Gastrocnemius medialis (tissue), 4 donors: ENCODE data around the gene TSPAN9. TPM values are rescaled to one million over a fixed set of nuclear protein-coding genes. Genes with fewer than 3 reads are reported as not detected.
A peak's percentile ranks its signal among the peaks of the same experiment; 100 is the strongest.

Experiments used
- ATAC-seq, 2 donors: fragments of 150-250 bp; one replicate each; pipeline ENCODE4 v1.9.1; 2016
- DNase-seq, 2 donors: peaks; one replicate each; pipeline ENCODE4 v3.0.0-alpha.2; 2019
- H3K27ac ChIP-seq, 4 donors: fragments of 200-600 bp; sonication (generic); 1 replicate in 1 of 4; 2 replicates in 3 of 4; pipeline ENCODE4 v1.5.1; 2016 to 2018; ENCODE audit warnings: mild to moderate bottlenecking in 2 of 4, moderate library complexity in 1 of 4
- H3K27me3 ChIP-seq, 3 donors: fragments of 200-600 bp; sonication (generic) in 2 of 3; 1 replicate in 1 of 3; 2 replicates in 2 of 3; pipeline versions ENCODE4 v1.5.1 to v1.6.0; 2016 to 2019; ENCODE audit warnings: mild to moderate bottlenecking in 1 of 3, moderate library complexity in 1 of 3
- H3K36me3 ChIP-seq, 2 donors: fragments of 200-600 bp; sonication (generic) in 1 of 2; one replicate each; pipeline ENCODE4 v1.5.1; 2017 to 2018
- H3K4me1 ChIP-seq, 2 donors: fragments of 200-600 bp; sonication (generic) in 1 of 2; one replicate each; pipeline ENCODE4 v1.5.1; 2016 to 2017; ENCODE audit warnings: mild to moderate bottlenecking in 2 of 2
- H3K4me3 ChIP-seq, 4 donors: fragments of 200-600 bp; sonication (generic) in 3 of 4; 1 replicate in 1 of 4; 2 replicates in 3 of 4; pipeline ENCODE4 v1.5.1; 2016 to 2019; ENCODE audit warnings: mild to moderate bottlenecking in 2 of 4
- H3K9me3 ChIP-seq, 3 donors: fragments of 200-600 bp; sonication (generic) in 2 of 3; 1 replicate in 1 of 3; 2 replicates in 2 of 3; pipeline ENCODE4 v1.5.1; 2016 to 2019
- CTCF ChIP-seq, 5 experiments: fragments of 450-650 bp in 3 of 5; fragments of 200-600 bp in 2 of 5; sonication (generic) in 2 of 5; IDR thresholded peaks in 4 of 5; conservative IDR thresholded peaks in 1 of 5; 1 replicate in 4 of 5; 2 replicates in 1 of 5; pipeline ENCODE4 v1.5.1; 2016 to 2019; ENCODE audit warnings: antibody characterized with exemption in 5 of 5, mild to moderate bottlenecking in 3 of 5, moderate library complexity in 3 of 5
- POLR2A ChIP-seq, 2 donors: fragments of 450-650 bp; IDR thresholded peaks; one replicate each; pipeline ENCODE4 v1.6.1; 2017; ENCODE audit warnings: antibody characterized with exemption in 2 of 2, mild to moderate bottlenecking in 2 of 2, moderate library complexity in 2 of 2
- in situ Hi-C, 4 donors: fragments of 200-750 bp; cut with MboI; loops; one replicate each; pipeline versions ENCODE4 v1.15.0 to v1.8.0; 2017; ENCODE audit warnings: low sequenced_read_pairs in 4 of 4
- intact Hi-C: fragments of 100-400 bp; cut with DNase I; formaldehyde crosslinking; loops from one replicate; pipeline ENCODE4 v1.15.1; 2023; ENCODE audit warnings: low total_unique reads
- total RNA-seq, 4 donors: library from RNA; depleted of rRNA; stranded (reverse); fragments of >200 nt; gene quantifications; one replicate each; pipeline versions ENCODE4 v1.1.0 to v1.2.3, GENCODE V29; 2016

Gene TSPAN9
- total RNA-seq, 4 donors from 2014 or later, result 4.7 to 9.4 (median 7.4) TPM

- no peak for ATAC-seq
- no peak overlapping the region for H3K4me3 ChIP-seq
- no peaks in the 10 kb centered on the region for H3K9me3 ChIP-seq
- peaks cover 14% of the 10 kb centered on the region in 2 donors for H3K4me1 ChIP-seq
- DNase-seq, result no peak
- H3K27ac ChIP-seq, result peak overlapping the region in 2 of 4 donors; percentile 64 to 72
- intact Hi-C loops, result loop anchor here (1.0 to 10.0 kb wide), 5 partner anchors 229 to 976 kb away; no protein-coding TSS in a partner anchor
- in situ Hi-C loops, result loop anchor here in 1 of 4 donors (25.0 kb wide), 1 partner anchor 336 kb away; no protein-coding TSS in a partner anchor
- H3K27me3 ChIP-seq, result no peaks in the 10 kb centered on the region
- TF ChIP-seq POLR2A (IDR thresholded peaks at IDR 0.05) (no peak), CTCF (IDR thresholded peaks at IDR 0.05 in 4 of 5, conservative IDR thresholded peaks at IDR 0.05 in 1 of 5) (no peak)
- H3K36me3 ChIP-seq, result no peaks in the 10 kb centered on the region
These were observed 223.7 kb downstream of the TSPAN9 start for GRCh38 chr12:3300833-3301401.

GRCh38 chr12:3302401-3303041 lies 225.3 kb downstream of the TSPAN9 start:
- in situ Hi-C loops, result loop anchor here in 1 of 4 donors (25.0 kb wide), 1 partner anchor 335 kb away; no protein-coding TSS in a partner anchor
- ATAC-seq, result no peak
- no peaks in the 10 kb centered on the region for H3K27me3 ChIP-seq
- no peak overlapping the region for H3K27ac ChIP-seq
- TF ChIP-seq CTCF (IDR thresholded peaks at IDR 0.05 in 4 of 5, conservative IDR thresholded peaks at IDR 0.05 in 1 of 5) (no peak), POLR2A (IDR thresholded peaks at IDR 0.05) (no peak)
- intact Hi-C loops, result loop anchor here (5.0 to 10.0 kb wide), 2 partner anchors 352 to 975 kb away; no protein-coding TSS in a partner anchor
- H3K4me1 ChIP-seq, result peaks cover 14% of the 10 kb centered on the region in 2 donors
- H3K36me3 ChIP-seq, result no peaks in the 10 kb centered on the region
- no peak for DNase-seq
- H3K9me3 ChIP-seq, result no peaks in the 10 kb centered on the region
- H3K4me3 ChIP-seq, result no peak overlapping the region

- Histone ChIP-seq H3K27me3 (no peaks in the 10 kb centered on the region), H3K27ac (no peak overlapping the region), H3K9me3 (no peaks in the 10 kb centered on the region), H3K36me3 (no peaks in the 10 kb centered on the region), H3K4me3 (no peak overlapping the region), H3K4me1 (peaks cover 14% of the 10 kb centered on the region in 2 donors)
- in situ Hi-C loops (loop anchor here in 1 of 4 donors (25.0 kb wide), 1 partner anchor 334 kb away; no protein-coding TSS in a partner anchor), intact Hi-C loops (loop anchor here (5.0 to 10.0 kb wide), 2 partner anchors 351 to 974 kb away; no protein-coding TSS in a partner anchor)
- no peak for TF ChIP-seq POLR2A (IDR thresholded peaks at IDR 0.05)
- TF ChIP-seq CTCF (IDR thresholded peaks at IDR 0.05 in 4 of 5, conservative IDR thresholded peaks at IDR 0.05 in 1 of 5), result no peak
- ATAC-seq, result no peak
- DNase-seq, result no peak
These were observed 226.4 kb downstream of the TSPAN9 start for GRCh38 chr12:3303410-3304136.

GRCh38 chr12:3304436-3305165 lies 227.4 kb downstream of the TSPAN9 start:
- no peaks in the 10 kb centered on the region for H3K27me3 ChIP-seq
- intact Hi-C loops (loop anchor here (5.0 to 10.0 kb wide), 2 partner anchors 350 to 973 kb away; no protein-coding TSS in a partner anchor), in situ Hi-C loops (loop anchor here in 1 of 4 donors (25.0 kb wide), 1 partner anchor 333 kb away; no protein-coding TSS in a partner anchor)
- no peaks in the 10 kb centered on the region for H3K36me3 ChIP-seq
- ATAC-seq, result no peak
- no peak overlapping the region for H3K27ac ChIP-seq
- H3K4me1 ChIP-seq, result peaks cover 10% of the 10 kb centered on the region in 2 donors
- no peaks in the 10 kb centered on the region for H3K9me3 ChIP-seq
- DNase-seq, result no peak
- H3K4me3 ChIP-seq, result no peak overlapping the region
- TF ChIP-seq CTCF (IDR thresholded peaks at IDR 0.05 in 4 of 5, conservative IDR thresholded peaks at IDR 0.05 in 1 of 5) (no peak), POLR2A (IDR thresholded peaks at IDR 0.05) (no peak)
